Measurements from ENCODE around the gene ING5. TPM values are rescaled to one million over a fixed set of nuclear protein-coding genes. Genes with fewer than 3 reads are reported as not detected.
"Not testable (repeated sequence)": the region's sequence is repeated elsewhere in the genome, so short reads cannot be mapped to it uniquely, and the experiment has no call there.

Gene ING5
- 38.5 TPM for total RNA-seq

- Histone ChIP-seq H3K9me3 (ENCODE audit: low read depth, low read length) (no peaks in the 10 kb centered on the region), H3K27me3 (ENCODE audit: insufficient read depth, low read length) (no peaks in the 10 kb centered on the region), H3K4me1 (ENCODE audit: insufficient read depth, low read length) (peaks cover 25% of the 10 kb centered on the region), H3K4me3 (ENCODE audit: low read length) (peak within 1 kb of the TSS; percentile 60)
Measured at GRCh38 chr2:241701399-241702154, at the start of gene ING5. Gene ING5, plus strand, starts transcription at chr2:241702039. Its CDS starts 27 bp downstream, at chr2:241702066.

GRCh38 chr2:241652142-241652541 lies 49.7 kb upstream of the ING5 start:
- Histone ChIP-seq H3K9me3 (ENCODE audit: low read depth, low read length) (no peaks in the 10 kb centered on the region), H3K4me1 (ENCODE audit: insufficient read depth, low read length) (no peaks in the 10 kb centered on the region), H3K4me3 (ENCODE audit: low read length) (no peak overlapping the region), H3K27me3 (ENCODE audit: insufficient read depth, low read length) (no peaks in the 10 kb centered on the region)

- H3K4me3 ChIP-seq (ENCODE audit: low read length), result no peak overlapping the region
- no peaks in the 10 kb centered on the region for H3K27me3 ChIP-seq (ENCODE audit: insufficient read depth, low read length)
- H3K4me1 ChIP-seq (ENCODE audit: insufficient read depth, low read length), result no peaks in the 10 kb centered on the region
- no peaks in the 10 kb centered on the region for H3K9me3 ChIP-seq (ENCODE audit: low read depth, low read length)
Measured at GRCh38 chr2:241652722-241653121, 49.1 kb upstream of the ING5 start.

GRCh38 chr2:241653210-241653750 lies 48.6 kb upstream of the ING5 start:
- Histone ChIP-seq H3K4me3 (ENCODE audit: low read length) (no peak overlapping the region), H3K4me1 (ENCODE audit: insufficient read depth, low read length) (no peaks in the 10 kb centered on the region), H3K9me3 (ENCODE audit: low read depth, low read length) (no peaks in the 10 kb centered on the region), H3K27me3 (ENCODE audit: insufficient read depth, low read length) (no peaks in the 10 kb centered on the region)

DNA sequence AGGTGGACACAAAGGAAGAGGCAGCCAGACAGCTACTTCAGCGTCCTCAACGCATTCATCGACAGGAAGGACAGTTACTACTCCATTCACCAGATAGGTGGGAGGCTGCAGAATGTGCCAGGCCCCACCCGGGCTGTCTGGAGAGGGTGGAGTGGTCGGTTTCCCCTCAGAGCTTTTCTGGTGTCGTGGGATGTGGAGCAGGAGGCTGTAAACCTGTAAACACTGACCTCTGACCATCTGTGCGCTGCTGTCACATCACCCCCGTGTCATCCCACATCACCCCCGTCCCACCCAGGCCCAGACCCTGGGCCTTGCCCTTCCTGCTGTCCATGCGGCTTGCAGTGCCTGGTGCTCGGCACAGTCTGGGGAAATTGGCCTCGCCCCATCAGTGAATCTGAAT lies 47.3 kb upstream of the ING5 start:
- no peaks in the 10 kb centered on the region for H3K4me1 ChIP-seq (ENCODE audit: insufficient read depth, low read length)
- H3K9me3 ChIP-seq (ENCODE audit: low read depth, low read length), result no peaks in the 10 kb centered on the region
- H3K27me3 ChIP-seq (ENCODE audit: insufficient read depth, low read length), result no peaks in the 10 kb centered on the region
- H3K4me3 ChIP-seq (ENCODE audit: low read length), result no peak overlapping the region

GRCh38 chr2:241655516-241656189 lies 46.2 kb upstream of the ING5 start:
- Histone ChIP-seq H3K4me1 (ENCODE audit: insufficient read depth, low read length) (no peaks in the 10 kb centered on the region), H3K27me3 (ENCODE audit: insufficient read depth, low read length) (no peaks in the 10 kb centered on the region)

DNA sequence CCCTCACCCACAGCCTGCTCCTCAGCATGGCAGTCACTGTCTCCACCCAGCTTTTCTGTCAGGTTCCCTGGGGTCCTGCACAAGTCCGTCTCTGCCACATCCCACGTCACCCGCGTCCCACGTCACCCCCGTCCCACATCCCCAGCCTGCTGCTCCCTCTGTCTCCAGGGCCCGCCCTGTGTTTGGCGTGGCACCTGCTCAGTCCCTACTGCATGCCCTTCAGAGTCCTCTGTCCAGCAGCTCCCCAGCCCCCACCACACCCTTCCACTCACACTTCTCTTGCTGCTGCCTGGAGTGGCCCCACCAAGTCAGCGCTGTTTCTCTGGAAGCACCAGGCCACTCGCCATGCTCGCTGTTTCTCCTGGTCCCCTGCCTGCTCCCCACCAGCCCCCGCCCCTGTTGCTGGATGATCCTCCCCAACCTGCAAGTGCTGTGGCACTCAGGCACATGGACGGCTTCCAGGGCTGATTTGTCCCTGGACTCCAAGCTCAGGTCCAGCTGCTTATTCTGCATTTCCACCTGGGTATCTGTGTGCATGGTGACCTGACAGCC lies 45.6 kb upstream of the ING5 start:
- Histone ChIP-seq H3K27me3 (ENCODE audit: insufficient read depth, low read length) (no peaks in the 10 kb centered on the region), H3K9me3 (ENCODE audit: low read depth, low read length) (no peaks in the 10 kb centered on the region), H3K4me3 (ENCODE audit: low read length) (no peak overlapping the region), H3K4me1 (ENCODE audit: insufficient read depth, low read length) (no peaks in the 10 kb centered on the region)

More at GRCh38 chr2:241655516-241656189, 46.2 kb upstream of the ING5 start:
- Histone ChIP-seq H3K4me3 (ENCODE audit: low read length) (no peak overlapping the region), H3K9me3 (ENCODE audit: low read depth, low read length) (no peaks in the 10 kb centered on the region)

- no peaks in the 10 kb centered on the region for H3K4me1 ChIP-seq (ENCODE audit: insufficient read depth, low read length)
- no peak overlapping the region for H3K4me3 ChIP-seq (ENCODE audit: low read length)
- no peaks in the 10 kb centered on the region for H3K27me3 ChIP-seq (ENCODE audit: insufficient read depth, low read length)
- no peaks in the 10 kb centered on the region for H3K9me3 ChIP-seq (ENCODE audit: low read depth, low read length)
Measured at GRCh38 chr2:241657786-241658254, 44.0 kb upstream of the ING5 start.

GRCh38 chr2:241658296-241658695 lies 43.5 kb upstream of the ING5 start:
- Histone ChIP-seq H3K9me3 (ENCODE audit: low read depth, low read length) (no peaks in the 10 kb centered on the region), H3K27me3 (ENCODE audit: insufficient read depth, low read length) (no peaks in the 10 kb centered on the region)

GRCh38 chr2:241659150-241659739 lies 42.6 kb upstream of the ING5 start:
- Histone ChIP-seq H3K9me3 (ENCODE audit: low read depth, low read length) (no peaks in the 10 kb centered on the region), H3K27me3 (ENCODE audit: insufficient read depth, low read length) (no peaks in the 10 kb centered on the region), H3K4me3 (ENCODE audit: low read length) (no peak overlapping the region), H3K4me1 (ENCODE audit: insufficient read depth, low read length) (no peaks in the 10 kb centered on the region)

More at GRCh38 chr2:241658296-241658695, 43.5 kb upstream of the ING5 start:
- Histone ChIP-seq H3K4me1 (ENCODE audit: insufficient read depth, low read length) (no peaks in the 10 kb centered on the region), H3K4me3 (ENCODE audit: low read length) (no peak overlapping the region)

DNA sequence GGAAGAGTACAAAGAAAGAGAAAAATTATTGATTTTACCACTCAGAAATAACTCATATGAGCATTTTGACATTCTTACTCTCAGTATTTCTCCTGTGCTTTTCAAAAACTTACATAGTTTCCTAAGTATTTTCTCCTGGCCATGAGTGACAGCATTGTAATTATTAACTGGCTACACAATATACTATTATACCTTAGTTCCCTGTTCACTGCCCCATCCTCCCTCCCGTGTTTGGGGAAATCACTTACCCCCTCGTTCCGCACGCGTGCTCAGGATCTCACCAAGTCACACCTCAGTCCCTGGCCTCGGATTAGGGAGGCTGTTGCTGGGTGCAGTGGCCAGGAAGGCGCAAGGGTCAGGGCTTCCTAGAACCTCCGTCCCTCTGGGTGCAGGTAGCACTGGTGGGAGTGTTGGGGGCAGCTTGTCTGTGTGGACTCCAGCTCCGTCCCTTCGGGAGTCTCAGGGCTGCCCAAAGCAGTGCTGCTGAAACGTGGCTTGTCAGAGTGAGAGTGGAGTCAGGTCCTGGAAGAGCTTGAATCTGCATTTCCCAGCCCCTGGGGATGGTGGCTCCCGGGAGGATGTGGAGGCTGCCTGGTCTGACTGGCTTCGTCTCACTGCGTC lies 41.1 kb upstream of the ING5 start:
- Histone ChIP-seq H3K27me3 (ENCODE audit: insufficient read depth, low read length) (no peaks in the 10 kb centered on the region), H3K4me3 (ENCODE audit: low read length) (no peak overlapping the region), H3K4me1 (ENCODE audit: insufficient read depth, low read length) (no peaks in the 10 kb centered on the region), H3K9me3 (ENCODE audit: low read depth, low read length) (no peaks in the 10 kb centered on the region)

DNA sequence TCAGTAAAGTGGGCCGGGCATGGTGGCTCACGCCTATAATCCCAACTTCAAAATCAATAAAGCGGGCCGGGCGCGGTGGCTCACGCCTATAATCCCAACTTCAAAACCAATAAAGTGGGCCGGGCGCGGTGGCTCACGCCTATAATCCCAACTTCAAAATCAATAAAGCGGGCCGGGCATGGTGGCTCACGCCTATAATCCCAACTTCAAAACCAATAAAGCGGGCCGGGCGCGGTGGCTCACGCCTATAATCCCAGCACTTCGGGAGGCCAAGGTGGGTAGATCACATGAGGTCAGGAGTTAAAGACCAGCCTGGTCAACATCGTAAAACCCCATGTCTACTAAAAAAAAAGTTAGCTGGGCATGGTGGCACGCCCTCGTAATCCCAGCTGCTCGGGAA lies 39.1 kb upstream of the ING5 start:
- H3K4me3 ChIP-seq (ENCODE audit: low read length); H3K27me3 ChIP-seq (ENCODE audit: insufficient read depth, low read length); H3K9me3 ChIP-seq (ENCODE audit: low read depth, low read length); H3K4me1 ChIP-seq (ENCODE audit: insufficient read depth, low read length): not testable (repeated sequence)

GRCh38 chr2:241665731-241666440 lies 36.0 kb upstream of the ING5 start:
- no peaks in the 10 kb centered on the region for H3K27me3 ChIP-seq (ENCODE audit: insufficient read depth, low read length)
- no peaks in the 10 kb centered on the region for H3K9me3 ChIP-seq (ENCODE audit: low read depth, low read length)
- no peak overlapping the region for H3K4me3 ChIP-seq (ENCODE audit: low read length)
- no peaks in the 10 kb centered on the region for H3K4me1 ChIP-seq (ENCODE audit: insufficient read depth, low read length)

All from mononuclear cell (primary cell).